ENCODE data around the gene JUN. TPM values are rescaled to one million over a fixed set of nuclear protein-coding genes. Genes with fewer than 3 reads are reported as not detected.
"Not testable (repeated sequence)": the region's sequence is repeated elsewhere in the genome, so short reads cannot be mapped to it uniquely, and the experiment has no call there.

Gene JUN
- total RNA-seq, 2 experiments from 2014 or later = 73.4 to 75.7 TPM

GRCh38 chr1:58802640-58803399 lies 19.0 kb upstream of the JUN start:
- peaks cover 8% of the 10 kb centered on the region for H3K4me1 Mint-ChIP-seq
- POLR2A ChIA-PET = no interaction called here
- ATAC-seq (ENCODE audit: low read depth) = no peak
- no peak overlapping the region for H3K27ac Mint-ChIP-seq
- no peak overlapping the region for H3K4me3 Mint-ChIP-seq
- no peak for DNase-seq
- peaks cover 9% of the 10 kb centered on the region for H3K36me3 Mint-ChIP-seq
- peaks cover 2% of the 10 kb centered on the region for H3K27me3 Mint-ChIP-seq
- H3K9me3 Mint-ChIP-seq = no peaks in the 10 kb centered on the region

- H3K27me3 Mint-ChIP-seq; H3K4me1 Mint-ChIP-seq; DNase-seq; H3K4me3 Mint-ChIP-seq; H3K9me3 Mint-ChIP-seq; H3K36me3 Mint-ChIP-seq; POLR2A ChIA-PET; H3K27ac Mint-ChIP-seq; ATAC-seq (ENCODE audit: low read depth): not testable (repeated sequence)
Measured at GRCh38 chr1:58801286-58801685, 17.4 kb upstream of the JUN start.

GRCh38 chr1:58799650-58800049 lies 15.8 kb upstream of the JUN start:
- POLR2A ChIA-PET = no interaction called here
- Mint-ChIP-seq H3K27me3 (no peaks in the 10 kb centered on the region), H3K4me3 (no peak overlapping the region), H3K36me3 (peaks cover 7% of the 10 kb centered on the region), H3K9me3 (no peaks in the 10 kb centered on the region), H3K27ac (peak overlapping the region; percentile 54), H3K4me1 (peaks cover 4% of the 10 kb centered on the region)
- ATAC-seq (ENCODE audit: low read depth) (no peak), DNase-seq (no peak)

- POLR2A ChIA-PET = interaction anchor here (0.9 kb wide), 1 partner anchor 16 kb away, joined by 3 read pairs; no protein-coding TSS in a partner anchor
- no peak overlapping the region for H3K4me3 Mint-ChIP-seq
- no peak for DNase-seq
- ATAC-seq (ENCODE audit: low read depth) = no peak
- H3K27me3 Mint-ChIP-seq = no peaks in the 10 kb centered on the region
- H3K4me1 Mint-ChIP-seq = peaks cover 9% of the 10 kb centered on the region
- H3K27ac Mint-ChIP-seq = no peak overlapping the region
- H3K36me3 Mint-ChIP-seq = peaks cover 7% of the 10 kb centered on the region
- no peaks in the 10 kb centered on the region for H3K9me3 Mint-ChIP-seq
Measured at GRCh38 chr1:58798910-58799442, 15.1 kb upstream of the JUN start.

GRCh38 chr1:58796416-58796815 lies 12.6 kb upstream of the JUN start:
- Mint-ChIP-seq H3K4me1 (peaks cover 11% of the 10 kb centered on the region), H3K27me3 (peaks cover 2% of the 10 kb centered on the region), H3K27ac (no peak overlapping the region), H3K9me3 (no peaks in the 10 kb centered on the region), H3K4me3 (no peak overlapping the region), H3K36me3 (peaks cover 7% of the 10 kb centered on the region)
- POLR2A ChIA-PET = no interaction called here
- no peak for ATAC-seq (ENCODE audit: low read depth)
- no peak for DNase-seq

- H3K9me3 Mint-ChIP-seq = peaks cover under 1% of the 10 kb centered on the region
- H3K4me1 Mint-ChIP-seq = peaks cover 16% of the 10 kb centered on the region
- POLR2A ChIA-PET = no interaction called here
- peaks cover 9% of the 10 kb centered on the region for H3K36me3 Mint-ChIP-seq
- DNase-seq = no peak
- H3K27ac Mint-ChIP-seq = no peak overlapping the region
- peaks cover 2% of the 10 kb centered on the region for H3K27me3 Mint-ChIP-seq
- ATAC-seq (ENCODE audit: low read depth) = no peak
- H3K4me3 Mint-ChIP-seq = no peak overlapping the region
Measured at GRCh38 chr1:58794585-58794984, 10.7 kb upstream of the JUN start.

- Mint-ChIP-seq H3K36me3 (peaks cover 24% of the 10 kb centered on the region), H3K9me3 (peaks cover 8% of the 10 kb centered on the region), H3K4me1 (peaks cover 15% of the 10 kb centered on the region), H3K27ac (no peak overlapping the region), H3K4me3 (no peak overlapping the region), H3K27me3 (peaks cover 2% of the 10 kb centered on the region)
- DNase-seq = no peak
- POLR2A ChIA-PET = no interaction called here
- no peak for ATAC-seq (ENCODE audit: low read depth)
Measured at GRCh38 chr1:58792846-58793245, 9.0 kb upstream of the JUN start.

- Mint-ChIP-seq H3K27me3 (peaks cover 2% of the 10 kb centered on the region), H3K4me3 (no peak overlapping the region), H3K27ac (no peak overlapping the region), H3K9me3 (peaks cover 8% of the 10 kb centered on the region), H3K4me1 (peaks cover 17% of the 10 kb centered on the region), H3K36me3 (peaks cover 29% of the 10 kb centered on the region)
- POLR2A ChIA-PET = no interaction called here
- no peak for ATAC-seq (ENCODE audit: low read depth)
- no peak for DNase-seq
Measured at GRCh38 chr1:58791106-58791505, 7.3 kb upstream of the JUN start.

- H3K36me3 Mint-ChIP-seq = peaks cover 29% of the 10 kb centered on the region
Measured at GRCh38 chr1:58789996-58790660, 6.3 kb upstream of the JUN start.

GRCh38 chr1:58789322-58789856 lies 5.5 kb upstream of the JUN start:
- no peak overlapping the region for H3K4me3 Mint-ChIP-seq
- POLR2A ChIA-PET = no interaction called here
- H3K9me3 Mint-ChIP-seq = peaks cover 8% of the 10 kb centered on the region
- no peak for ATAC-seq (ENCODE audit: low read depth)
- no peak for DNase-seq
- H3K36me3 Mint-ChIP-seq = peaks cover 29% of the 10 kb centered on the region
- peaks cover 2% of the 10 kb centered on the region for H3K27me3 Mint-ChIP-seq
- no peak overlapping the region for H3K27ac Mint-ChIP-seq
- peaks cover 15% of the 10 kb centered on the region for H3K4me1 Mint-ChIP-seq

More at GRCh38 chr1:58789996-58790660, 6.3 kb upstream of the JUN start:
- ATAC-seq (ENCODE audit: low read depth) (no peak), DNase-seq (no peak)
- H3K27me3 Mint-ChIP-seq = peaks cover 2% of the 10 kb centered on the region
- peaks cover 8% of the 10 kb centered on the region for H3K9me3 Mint-ChIP-seq
- no peak overlapping the region for H3K4me3 Mint-ChIP-seq
- H3K4me1 Mint-ChIP-seq = peaks cover 16% of the 10 kb centered on the region
- no peak overlapping the region for H3K27ac Mint-ChIP-seq
- POLR2A ChIA-PET = no interaction called here

GRCh38 chr1:58788259-58788658 lies 4.4 kb upstream of the JUN start:
- no peak for ATAC-seq (ENCODE audit: low read depth)
- POLR2A ChIA-PET = no interaction called here
- no peak for DNase-seq
- Mint-ChIP-seq H3K9me3 (peaks cover 8% of the 10 kb centered on the region), H3K4me3 (no peak overlapping the region), H3K27me3 (no peaks in the 10 kb centered on the region), H3K36me3 (peaks cover 29% of the 10 kb centered on the region), H3K4me1 (peaks cover 11% of the 10 kb centered on the region), H3K27ac (no peak overlapping the region)

GRCh38 chr1:58786927-58787245 lies 3.0 kb upstream of the JUN start:
- Mint-ChIP-seq H3K4me3 (no peak overlapping the region), H3K9me3 (peaks cover 8% of the 10 kb centered on the region), H3K27me3 (no peaks in the 10 kb centered on the region), H3K27ac (no peak overlapping the region), H3K4me1 (peaks cover 15% of the 10 kb centered on the region), H3K36me3 (peaks cover 31% of the 10 kb centered on the region)
- POLR2A ChIA-PET = interaction anchor here (0.7 to 1.5 kb wide), 2 partner anchors 29 to 126 kb away, joined by 3 read pairs; no protein-coding TSS in a partner anchor
- no peak for ATAC-seq (ENCODE audit: low read depth)
- no peak for DNase-seq

- DNase-seq (no peak), ATAC-seq (ENCODE audit: low read depth) (no peak)
- POLR2A ChIA-PET = interaction anchor here (0.7 to 3.7 kb wide), 5 partner anchors 30 to 973 kb away, joined by 3 to 29 read pairs (median 3); partner anchors contain the start of gene FGGY
- Mint-ChIP-seq H3K4me3 (peak overlapping the region; percentile 93), H3K36me3 (peaks cover 34% of the 10 kb centered on the region), H3K27ac (no peak overlapping the region), H3K4me1 (peaks cover 18% of the 10 kb centered on the region), H3K27me3 (no peaks in the 10 kb centered on the region), H3K9me3 (peaks cover 8% of the 10 kb centered on the region)
Measured at GRCh38 chr1:58786184-58786926, 2.5 kb upstream of the JUN start.

Measured in activated naive CD8-positive, alpha-beta T cell treated with anti-CD3 and anti-CD28 coated beads, Interleukin-2, amount 10 ng/mL, durations not matched to agents 7 days and 5 days (primary cell).